Medulla oblongata (tissue), 1 donor: ENCODE measurements around the gene RAE1.
"Not testable (repeated sequence)": the region's sequence is repeated elsewhere in the genome, so short reads cannot be mapped to it uniquely, and the experiment has no call there.

Experiments used
- DNase-seq: peaks from one replicate; pipeline ENCODE4 v3.0.0-alpha.2; 2015; ENCODE audit errors: extremely low spot score

RAE1 gene

GRCh38 chr20:57414867-57415592, 64.0 kb downstream of the RAE1 start:
- no peak for DNase-seq

DNA sequence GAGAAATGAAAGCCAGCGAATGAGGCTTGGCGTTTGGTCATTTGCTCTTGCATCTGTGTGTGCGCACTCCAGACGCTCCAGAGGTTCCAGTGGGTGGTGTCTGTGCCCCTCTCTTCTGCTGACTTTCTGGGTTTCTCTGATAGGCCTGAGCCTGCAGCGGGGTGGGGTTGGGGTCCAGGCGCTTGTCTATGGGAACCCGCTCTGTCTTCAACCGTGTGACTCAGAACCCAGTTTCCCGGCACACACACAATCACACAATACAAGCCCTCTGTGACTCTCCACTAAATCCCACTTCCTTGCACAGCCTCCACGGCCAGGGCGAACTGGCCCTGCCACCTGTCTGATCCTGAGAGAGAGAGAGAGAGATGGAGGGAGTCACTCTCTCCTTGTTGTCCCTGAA, 64.7 kb downstream of the RAE1 start:
- no peak for DNase-seq

DNA sequence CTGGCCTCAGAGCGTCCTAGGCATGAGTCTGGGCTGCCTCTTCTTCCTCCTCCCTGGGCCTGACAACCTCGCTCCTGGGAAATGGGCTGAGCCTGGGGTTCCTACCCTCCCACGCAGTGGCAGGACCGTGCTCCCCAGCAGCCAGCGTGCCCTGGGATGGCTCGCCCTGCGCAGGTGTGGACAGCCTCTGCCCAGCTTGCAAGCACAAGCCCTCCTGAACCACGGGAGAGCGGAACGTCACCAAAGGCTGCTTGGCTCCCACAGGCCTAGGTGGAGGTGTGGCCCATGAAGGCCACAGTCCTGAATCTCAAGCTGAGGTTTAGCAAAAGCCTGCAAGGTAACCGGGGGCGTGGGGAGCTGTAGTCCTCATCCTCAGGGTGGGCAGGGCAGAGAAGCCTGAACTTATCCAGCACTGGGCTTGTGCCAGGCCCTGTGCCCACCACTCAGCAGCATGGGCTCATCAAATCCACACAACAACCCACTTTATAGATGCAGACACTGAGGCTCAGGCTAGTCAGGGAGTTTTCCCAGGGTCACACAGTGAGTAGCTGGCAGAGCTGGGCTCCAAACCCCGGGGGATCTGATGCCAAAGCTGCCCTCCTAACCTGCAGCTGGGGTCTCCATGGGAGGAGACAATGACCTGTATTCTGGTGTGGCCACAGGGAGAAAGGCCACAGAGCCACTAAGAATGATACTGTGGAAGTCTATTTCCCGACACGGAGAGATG, 65.4 kb downstream of the RAE1 start:
- no peak for DNase-seq

DNA sequence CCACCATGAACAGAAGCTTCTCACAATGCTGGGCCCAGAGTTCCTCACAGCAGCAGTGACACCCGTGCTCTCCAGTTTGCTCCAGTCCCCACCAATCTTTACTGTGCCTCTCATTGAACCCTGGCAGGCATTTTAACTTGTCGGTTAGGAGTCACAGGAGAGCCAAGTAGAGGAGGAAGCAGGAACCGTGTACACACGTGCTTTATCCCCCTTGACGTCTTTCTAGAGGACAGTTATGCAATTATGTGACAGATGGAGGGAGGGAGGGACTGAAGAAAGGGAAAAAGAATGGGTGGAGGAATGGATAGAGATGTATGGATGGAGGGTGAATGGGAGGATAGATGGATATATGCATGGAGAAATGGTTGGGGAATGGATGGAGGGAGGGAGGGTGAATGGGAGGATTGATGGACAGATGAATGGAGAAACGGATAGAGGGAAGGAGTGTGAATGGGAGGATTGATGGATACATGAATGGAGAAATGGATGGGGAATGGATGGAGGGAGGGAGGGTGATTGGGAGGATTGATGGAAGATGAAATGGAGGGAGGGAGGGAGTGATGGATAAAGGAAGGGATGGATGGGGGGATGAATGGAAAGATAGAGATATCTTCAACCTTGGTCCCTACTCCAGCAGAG, 66.1 kb downstream of the RAE1 start:
- DNase-seq, result no peak

DNA sequence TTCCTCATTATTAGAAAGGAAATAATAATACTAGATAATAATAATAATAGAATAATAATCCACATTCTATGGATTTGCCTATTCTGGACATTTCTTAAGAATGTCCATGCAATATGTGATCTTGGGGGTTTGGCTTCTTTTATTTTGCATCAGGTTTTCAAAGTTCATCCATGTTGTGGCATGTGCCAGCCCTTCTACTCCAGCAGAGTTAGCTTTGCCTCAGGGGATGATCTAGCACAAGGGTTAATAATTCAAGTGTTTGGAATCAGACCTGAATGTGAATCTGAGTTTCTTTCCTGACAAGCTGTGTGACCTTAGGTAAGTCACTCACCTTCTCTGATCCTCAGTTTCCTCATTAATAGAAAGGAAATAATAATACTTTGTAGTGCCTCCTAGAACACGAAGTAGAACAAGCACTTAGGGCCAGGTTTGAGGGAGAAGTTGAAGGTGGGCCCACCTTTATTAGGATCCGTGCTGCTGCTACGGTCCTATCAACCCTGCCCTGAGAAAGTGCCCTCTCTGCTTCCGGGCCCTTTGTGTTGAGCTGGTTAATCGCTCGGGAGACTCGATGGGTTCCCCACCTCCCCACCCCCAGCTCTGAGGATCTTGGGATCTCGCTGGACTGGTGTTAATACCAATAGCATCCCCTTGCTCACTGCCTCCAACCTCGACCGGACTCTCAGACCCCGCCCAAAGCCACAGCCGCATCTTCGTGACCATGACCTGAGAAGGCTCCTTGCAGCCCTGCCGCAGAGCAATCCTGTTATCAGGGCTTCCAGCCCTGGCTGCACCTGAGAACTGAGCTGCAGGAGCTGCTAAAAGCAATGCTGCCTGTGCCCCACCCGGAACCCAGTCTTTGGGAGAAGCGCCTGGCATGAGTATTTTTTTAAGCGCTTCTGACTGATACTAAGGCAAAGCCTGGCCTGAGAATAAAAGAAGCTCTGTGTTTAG, 67.0 kb downstream of the RAE1 start:
- DNase-seq, result no peak

GRCh38 chr20:57419479-57419878, 68.4 kb downstream of the RAE1 start:
- DNase-seq, result not testable (repeated sequence)

GRCh38 chr20:57420571-57421252, 69.7 kb downstream of the RAE1 start:
- no peak for DNase-seq

- no peak for DNase-seq
Measured at GRCh38 chr20:57421253-57422220, 70.5 kb downstream of the RAE1 start.

DNA sequence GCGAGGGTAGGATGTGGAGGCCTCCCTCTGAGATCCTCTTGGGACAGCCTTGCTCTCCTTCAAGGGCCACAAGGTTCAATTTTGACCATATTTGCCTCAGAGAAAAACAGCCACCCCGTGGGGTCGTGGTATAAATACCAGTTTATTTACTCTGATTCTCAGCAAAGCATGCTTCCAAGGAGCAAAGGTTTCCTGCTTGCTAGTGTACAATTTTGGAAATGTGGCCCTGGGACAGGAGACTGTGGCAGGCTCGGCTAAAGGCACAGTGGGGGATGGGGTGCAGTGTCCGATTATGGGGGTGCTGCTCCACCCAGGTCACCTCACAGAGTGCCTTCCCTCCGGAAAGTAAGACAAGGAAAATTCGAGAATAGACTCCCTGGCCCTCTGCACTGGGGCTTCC, 71.2 kb downstream of the RAE1 start:
- no peak for DNase-seq

- no peak for DNase-seq
Measured at GRCh38 chr20:57425150-57426013, 74.3 kb downstream of the RAE1 start.

DNA sequence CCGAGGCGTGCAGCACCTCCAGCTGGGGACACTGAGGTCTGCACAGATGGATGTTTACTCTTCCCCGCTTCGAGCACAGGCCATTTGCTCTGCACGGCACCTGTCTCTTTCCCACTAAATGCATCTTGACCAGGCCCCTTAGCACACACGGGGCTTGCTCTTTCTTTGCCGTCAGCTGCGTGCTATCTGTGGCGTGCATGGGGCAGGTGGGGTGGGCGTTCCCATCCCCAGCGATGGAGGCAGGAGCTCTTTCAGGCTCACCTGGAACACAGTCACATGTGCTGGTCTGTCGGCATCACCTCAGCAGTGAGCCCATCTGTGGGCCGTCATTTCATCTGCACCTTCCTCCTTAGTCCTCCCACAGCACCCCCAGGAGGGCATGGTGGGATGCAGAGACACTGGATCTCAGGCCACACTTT, 75.2 kb downstream of the RAE1 start:
- DNase-seq, result no peak

GRCh38 chr20:57426831-57427230, 75.8 kb downstream of the RAE1 start:
- no peak for DNase-seq

GRCh38 chr20:57428324-57429158, 77.5 kb downstream of the RAE1 start:
- peak; percentile 80 for DNase-seq
